GM18907 (cell line): ENCODE measurements around the gene GBE1.

Experiments used
- ATAC-seq: cut with Tn5 transposase; IDR thresholded peaks from one replicate; pipeline ENCODE4 v1.9.1; 2021; ENCODE audit warnings: mild to moderate bottlenecking, moderate library complexity; ENCODE audit not compliant: unreplicated experiment

GBE1 gene

DNA sequence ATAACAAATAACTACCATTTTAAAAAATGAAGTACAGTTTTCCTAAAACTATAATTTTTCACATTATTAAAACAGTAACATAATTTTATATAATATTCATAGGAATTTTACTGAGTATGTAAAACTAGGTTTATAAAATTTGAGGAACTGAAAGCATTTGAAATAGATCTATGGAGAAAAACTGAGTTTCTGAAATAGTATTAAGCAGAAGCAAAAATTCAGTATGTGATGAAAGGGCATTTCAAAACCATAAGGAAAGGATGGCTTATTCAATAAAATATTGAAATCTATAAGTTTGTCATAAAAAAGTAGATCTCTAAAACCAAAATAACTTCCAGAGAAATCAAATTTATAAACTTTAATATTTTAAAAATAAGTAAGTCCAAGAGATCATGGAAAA, 53.4 kb downstream of the GBE1 start:
- ATAC-seq: no peak

- no peak for ATAC-seq
Observed at GRCh38 chr3:81702126-81702525, 59.3 kb downstream of the GBE1 start.

GRCh38 chr3:81699536-81700320, 61.7 kb downstream of the GBE1 start:
- ATAC-seq: no peak

DNA sequence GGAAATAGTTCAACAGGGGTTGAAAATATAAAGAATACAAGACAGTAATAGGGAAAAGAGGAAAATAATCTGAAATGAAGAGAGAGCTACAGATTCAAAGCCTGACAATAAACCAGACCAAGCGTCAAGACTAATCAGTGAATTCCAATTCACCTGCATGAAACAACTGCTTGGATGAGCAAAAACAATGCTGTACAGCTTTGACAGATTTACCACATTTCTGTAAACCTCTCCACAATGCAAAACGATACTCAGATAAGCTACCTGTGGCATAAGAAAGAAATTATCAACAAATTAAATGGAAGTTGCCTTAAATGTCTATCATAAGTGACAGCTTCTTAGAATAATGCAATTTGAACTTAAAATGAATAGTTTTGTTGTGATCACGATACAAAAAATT, 65.4 kb downstream of the GBE1 start:
- no peak for ATAC-seq

DNA sequence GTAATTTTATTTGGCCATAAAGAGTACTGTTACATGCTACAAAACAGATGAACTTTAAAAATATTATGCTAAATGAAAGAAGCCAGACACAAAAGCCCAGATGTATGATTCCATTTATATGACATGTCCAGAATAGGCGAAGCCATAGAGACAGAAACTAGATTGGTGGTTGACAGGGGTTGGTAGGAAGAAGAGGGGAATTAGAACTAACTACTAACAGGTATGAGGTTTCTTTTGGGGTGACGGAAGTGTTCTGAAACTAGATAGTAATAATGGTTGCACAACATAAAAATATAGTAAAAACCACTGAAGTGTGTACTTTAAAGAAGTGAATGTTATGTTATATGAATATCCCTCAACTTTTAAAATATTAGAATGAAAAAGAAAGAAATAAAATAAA, 66.1 kb downstream of the GBE1 start:
- ATAC-seq: no peak

GRCh38 chr3:81694662-81695061, 66.8 kb downstream of the GBE1 start:
- no peak for ATAC-seq

GRCh38 chr3:81692766-81693165, 68.7 kb downstream of the GBE1 start:
- ATAC-seq: no peak

DNA sequence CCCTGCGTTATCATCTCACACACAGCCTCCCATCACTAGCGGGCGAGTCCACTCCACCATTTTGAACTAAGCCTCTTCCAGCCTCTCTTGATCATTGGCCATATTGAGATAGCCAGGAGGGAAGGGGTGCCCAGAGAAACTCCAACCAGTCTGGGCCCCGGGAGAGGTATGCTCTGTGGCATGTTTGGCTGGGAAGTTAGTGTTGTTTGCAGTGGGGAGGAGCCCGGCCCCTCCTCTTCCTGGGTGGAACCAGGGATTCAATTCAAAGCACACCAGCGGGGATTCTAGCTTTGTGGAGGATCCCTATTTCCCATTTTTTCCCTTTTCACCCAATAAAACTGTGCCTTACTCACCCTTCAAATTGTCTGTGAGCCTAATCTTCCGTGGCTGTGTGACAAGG, 71.8 kb downstream of the GBE1 start:
- ATAC-seq: no peak

- ATAC-seq: no peak
Observed at GRCh38 chr3:81684751-81685395, 76.6 kb downstream of the GBE1 start.

- ATAC-seq: no peak
Observed at GRCh38 chr3:81676706-81677456, 84.6 kb downstream of the GBE1 start.

DNA sequence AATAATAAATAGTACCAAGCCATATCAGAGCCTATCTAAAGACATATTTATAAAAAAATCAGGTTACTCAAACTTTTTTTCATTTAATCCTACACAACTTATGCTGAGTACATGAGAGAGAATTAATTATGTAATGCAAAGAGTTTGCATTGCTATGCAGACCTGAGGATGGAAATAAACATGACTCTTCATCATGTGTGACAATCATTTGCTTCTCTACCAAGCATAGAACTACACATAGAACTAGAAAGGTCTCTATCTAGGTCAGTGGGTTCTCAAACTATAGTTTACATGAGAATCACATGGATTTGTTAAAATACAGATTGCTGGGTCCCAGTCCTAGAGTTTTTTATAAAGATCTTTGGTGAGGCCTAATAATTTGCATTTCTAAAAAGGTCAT, 86.8 kb downstream of the GBE1 start:
- no peak for ATAC-seq

GRCh38 chr3:81668283-81668682, 93.2 kb downstream of the GBE1 start:
- no peak for ATAC-seq

GRCh38 chr3:81666502-81667121, 94.8 kb downstream of the GBE1 start:
- ATAC-seq: peak; percentile 72

DNA sequence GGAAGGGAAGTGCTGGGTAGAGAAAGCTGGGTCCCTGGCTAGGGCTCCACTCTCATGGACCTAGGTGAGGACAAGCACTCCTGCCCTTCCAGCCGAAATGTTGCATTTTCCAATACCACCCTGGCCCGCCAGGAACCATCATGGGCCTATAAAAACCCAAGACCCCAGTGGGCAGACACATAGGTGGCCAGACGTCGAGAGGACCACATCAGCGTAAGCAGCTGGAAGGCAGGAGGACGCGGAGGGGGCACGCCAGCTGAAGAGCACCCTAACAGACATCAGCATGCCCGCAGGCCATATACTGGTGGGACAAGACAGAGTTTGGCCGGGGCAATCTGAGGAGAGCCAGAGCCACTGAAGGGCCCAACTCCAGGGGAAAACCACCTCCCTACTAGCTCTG, 98.3 kb downstream of the GBE1 start:
- ATAC-seq: no peak

GRCh38 chr3:81660036-81660435, 101.4 kb downstream of the GBE1 start:
- no peak for ATAC-seq

- no peak for ATAC-seq
Observed at GRCh38 chr3:81658322-81658997, 103.0 kb downstream of the GBE1 start.

DNA sequence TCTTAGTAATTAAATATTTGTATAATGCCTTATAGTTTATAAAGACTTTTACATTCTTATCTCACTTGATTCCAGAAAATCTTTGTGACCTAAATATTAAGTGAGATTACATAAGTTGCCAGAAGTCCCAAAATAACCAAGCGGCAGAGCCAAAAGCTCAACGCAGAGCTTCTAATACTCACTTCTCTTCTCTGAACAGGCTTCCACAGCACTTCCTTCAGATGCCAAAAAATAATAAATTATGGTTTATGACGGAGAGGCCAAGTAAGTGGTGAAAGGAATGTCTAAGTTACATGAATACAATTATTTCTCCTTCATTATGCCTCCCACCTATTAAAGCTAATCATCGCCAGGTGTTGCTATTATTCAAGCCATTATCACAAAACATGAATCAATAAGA, 110.3 kb downstream of the GBE1 start:
- no peak for ATAC-seq

- no peak for ATAC-seq
Observed at GRCh38 chr3:81650187-81650586, 111.3 kb downstream of the GBE1 start.

DNA sequence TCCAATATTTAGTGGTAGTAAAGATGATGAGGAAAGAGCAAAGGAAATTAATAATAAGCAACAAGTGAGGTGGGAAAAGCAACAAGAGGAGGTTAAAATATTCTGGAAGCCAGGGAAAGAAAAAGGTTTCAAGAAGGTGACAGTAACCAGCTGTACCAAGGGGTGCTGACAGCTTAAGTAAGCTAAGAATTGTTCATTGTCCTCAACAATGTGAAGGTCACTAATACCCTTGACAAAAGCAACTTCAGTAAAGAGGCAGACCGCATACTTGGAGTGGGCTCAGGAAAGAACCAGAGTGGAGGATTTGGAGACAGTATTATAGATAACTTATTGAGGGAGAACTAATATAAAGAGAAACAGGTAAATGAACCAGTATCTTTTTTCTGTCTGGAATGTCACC, 116.2 kb downstream of the GBE1 start:
- no peak for ATAC-seq

GRCh38 chr3:81643721-81644120, 117.7 kb downstream of the GBE1 start:
- no peak for ATAC-seq

DNA sequence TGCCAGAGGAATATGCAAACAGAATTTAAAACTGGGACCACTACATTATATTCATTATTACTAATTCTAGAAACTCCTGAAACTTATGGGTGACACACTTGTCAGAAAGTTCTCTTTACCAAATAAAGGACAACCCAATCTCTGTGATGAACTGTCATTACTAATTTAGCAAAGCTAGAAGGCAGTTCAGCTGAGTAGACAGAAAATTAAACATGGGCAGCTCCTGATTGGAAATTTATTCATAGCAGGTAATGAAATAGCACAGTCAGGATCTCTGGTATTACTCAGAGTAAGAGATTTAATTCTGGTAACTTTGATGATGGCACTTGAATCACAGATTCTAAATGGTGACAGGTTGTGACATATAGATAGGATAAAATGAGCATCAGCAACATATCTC, 123.0 kb downstream of the GBE1 start:
- no peak for ATAC-seq
